ENCODE data around the gene SMIM9.

Gene SMIM9

DNA sequence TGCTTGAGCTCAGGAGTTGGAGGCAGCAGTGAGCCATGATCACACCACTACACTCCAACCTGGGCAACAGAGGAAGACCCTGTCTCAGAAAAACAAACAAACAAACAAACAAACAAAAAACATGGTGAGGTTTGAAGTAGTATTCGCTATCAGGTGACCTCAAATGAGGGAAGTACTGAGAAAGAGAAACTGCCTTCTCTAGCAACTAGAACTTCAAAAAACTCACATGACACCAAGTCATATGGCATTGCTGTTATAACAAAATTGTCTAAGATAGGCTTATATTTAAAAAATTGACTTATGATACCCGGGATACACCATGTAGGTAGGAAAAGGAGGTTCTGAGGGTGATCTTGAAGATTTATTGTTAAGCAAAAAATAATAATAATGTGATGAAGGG, 39.4 kb downstream of the SMIM9 start:
- Histone ChIP-seq H3K4me2 (ENCODE audit: low read length) (no peak overlapping the region), H3K9me3 (ENCODE audit: control insufficient read depth, low read length) (no peaks in the 10 kb centered on the region), H3K4me1 (peaks cover 4% of the 10 kb centered on the region), H3K79me2 (no peaks in the 10 kb centered on the region), H2AFZ (no peak overlapping the region), H3K4me3 (ENCODE audit: low read depth, low read length) (no peak overlapping the region), H3K9ac (no peak overlapping the region), H3K27me3 (ENCODE audit: control insufficient read depth, insufficient read depth, low read length) (no peaks in the 10 kb centered on the region), H3K27ac (no peak overlapping the region), H3K36me3 (ENCODE audit: control insufficient read depth, insufficient read depth, low read length) (no peaks in the 10 kb centered on the region)
- TF ChIP-seq, protein P1, sequence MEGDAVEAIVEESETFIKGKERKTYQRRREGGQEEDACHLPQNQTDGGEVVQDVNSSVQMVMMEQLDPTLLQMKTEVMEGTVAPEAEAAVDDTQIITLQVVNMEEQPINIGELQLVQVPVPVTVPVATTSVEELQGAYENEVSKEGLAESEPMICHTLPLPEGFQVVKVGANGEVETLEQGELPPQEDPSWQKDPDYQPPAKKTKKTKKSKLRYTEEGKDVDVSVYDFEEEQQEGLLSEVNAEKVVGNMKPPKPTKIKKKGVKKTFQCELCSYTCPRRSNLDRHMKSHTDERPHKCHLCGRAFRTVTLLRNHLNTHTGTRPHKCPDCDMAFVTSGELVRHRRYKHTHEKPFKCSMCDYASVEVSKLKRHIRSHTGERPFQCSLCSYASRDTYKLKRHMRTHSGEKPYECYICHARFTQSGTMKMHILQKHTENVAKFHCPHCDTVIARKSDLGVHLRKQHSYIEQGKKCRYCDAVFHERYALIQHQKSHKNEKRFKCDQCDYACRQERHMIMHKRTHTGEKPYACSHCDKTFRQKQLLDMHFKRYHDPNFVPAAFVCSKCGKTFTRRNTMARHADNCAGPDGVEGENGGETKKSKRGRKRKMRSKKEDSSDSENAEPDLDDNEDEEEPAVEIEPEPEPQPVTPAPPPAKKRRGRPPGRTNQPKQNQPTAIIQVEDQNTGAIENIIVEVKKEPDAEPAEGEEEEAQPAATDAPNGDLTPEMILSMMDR (IDR thresholded peaks at IDR 0.05): no peak

DNA sequence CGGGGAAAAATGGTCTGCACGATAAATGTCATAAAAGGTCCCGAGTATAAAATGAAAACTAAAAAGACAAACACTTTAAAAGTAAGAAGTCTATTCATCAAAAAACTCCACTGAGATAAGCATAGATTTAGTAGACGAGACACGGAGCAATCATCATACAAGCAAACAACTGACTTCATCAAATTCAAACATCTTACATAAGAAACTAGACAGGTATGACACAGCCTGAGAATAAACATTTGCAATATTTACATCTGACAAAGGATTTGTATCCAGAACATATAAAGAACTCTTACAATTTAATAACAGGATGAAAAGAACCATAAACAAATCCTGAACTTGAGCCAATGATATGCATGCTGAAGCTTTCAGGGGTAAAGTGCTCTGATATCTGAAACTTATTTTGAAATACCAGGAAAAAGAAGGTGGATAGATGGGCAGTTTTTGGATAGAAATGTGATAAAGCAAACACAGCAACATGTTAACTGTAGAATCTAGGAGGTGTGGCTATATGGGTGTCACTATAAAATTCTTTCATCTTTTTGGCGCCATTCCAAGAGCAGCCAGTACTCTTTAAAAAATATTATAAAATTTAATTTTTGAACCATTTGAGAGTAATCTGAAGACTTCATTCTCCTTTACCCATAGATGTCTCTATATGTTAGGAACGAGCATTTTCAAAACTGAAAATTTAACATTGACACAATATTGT, 41.2 kb downstream of the SMIM9 start:
- TF ChIP-seq, protein P1 (IDR thresholded peaks at IDR 0.05): no peak

DNA sequence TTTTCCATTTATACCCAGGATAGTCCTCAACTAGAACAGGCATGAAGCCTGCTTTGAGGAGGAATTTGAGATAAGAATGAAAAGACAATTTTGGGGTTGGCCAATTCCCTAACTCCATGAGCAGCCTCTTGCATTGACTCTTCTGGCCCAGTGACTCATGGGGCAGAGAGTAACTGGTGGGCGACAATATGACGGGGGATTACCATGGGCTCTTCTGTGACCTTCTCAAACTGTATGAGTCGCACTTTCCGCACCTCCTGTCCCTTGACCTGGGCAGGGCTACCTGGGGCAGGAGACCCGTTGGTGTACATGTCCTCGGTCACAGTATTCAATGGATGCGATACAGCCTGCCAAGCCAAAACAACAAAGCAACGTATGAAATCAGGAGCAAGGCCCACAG, 42.5 kb downstream of the SMIM9 start:
- Histone ChIP-seq H3K27me3 (ENCODE audit: control insufficient read depth, insufficient read depth, low read length) (no peaks in the 10 kb centered on the region), H3K4me1 (peaks cover 4% of the 10 kb centered on the region), H3K36me3 (ENCODE audit: control insufficient read depth, insufficient read depth, low read length) (no peaks in the 10 kb centered on the region), H3K79me2 (no peaks in the 10 kb centered on the region), H3K4me3 (ENCODE audit: low read depth, low read length) (no peak overlapping the region), H3K27ac (no peak overlapping the region), H3K4me2 (ENCODE audit: low read length) (no peak overlapping the region), H3K9ac (no peak overlapping the region), H3K9me3 (ENCODE audit: control insufficient read depth, low read length) (no peaks in the 10 kb centered on the region), H2AFZ (no peak overlapping the region)
- TF ChIP-seq, protein P1 (IDR thresholded peaks at IDR 0.05): no peak

More for the DNA sequence above, 41.2 kb downstream of the SMIM9 start:
- Histone ChIP-seq H3K9ac (no peak overlapping the region), H3K27me3 (ENCODE audit: control insufficient read depth, insufficient read depth, low read length) (no peaks in the 10 kb centered on the region), H3K36me3 (ENCODE audit: control insufficient read depth, insufficient read depth, low read length) (no peaks in the 10 kb centered on the region), H3K9me3 (ENCODE audit: control insufficient read depth, low read length) (no peaks in the 10 kb centered on the region), H3K27ac (no peak overlapping the region), H3K4me3 (ENCODE audit: low read depth, low read length) (no peak overlapping the region), H2AFZ (no peak overlapping the region), H3K79me2 (no peaks in the 10 kb centered on the region), H3K4me2 (ENCODE audit: low read length) (no peak overlapping the region), H3K4me1 (peaks cover 4% of the 10 kb centered on the region)

DNA sequence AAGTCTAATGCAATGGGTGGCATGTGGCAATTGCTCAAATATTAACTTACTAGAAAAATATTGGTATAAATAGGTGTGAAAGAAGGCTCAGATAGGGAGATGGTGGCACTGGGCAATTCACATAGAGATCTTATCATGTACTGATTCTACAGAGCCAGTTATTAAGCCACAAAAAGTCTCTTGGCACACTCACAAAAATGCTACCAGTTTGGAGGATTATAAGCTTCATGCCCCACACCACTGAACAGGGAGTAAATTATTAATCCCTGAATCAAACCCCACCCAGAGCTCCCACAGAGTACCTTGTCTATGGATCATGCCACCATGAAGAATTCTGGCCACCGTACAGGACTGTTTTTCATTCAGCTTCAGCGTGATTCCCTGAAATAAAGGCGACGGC, 43.0 kb downstream of the SMIM9 start:
- Histone ChIP-seq H3K27ac (no peak overlapping the region), H3K9me3 (ENCODE audit: control insufficient read depth, low read length) (no peaks in the 10 kb centered on the region), H3K27me3 (ENCODE audit: control insufficient read depth, insufficient read depth, low read length) (no peaks in the 10 kb centered on the region), H3K4me2 (ENCODE audit: low read length) (no peak overlapping the region), H3K9ac (no peak overlapping the region), H3K79me2 (no peaks in the 10 kb centered on the region), H3K4me3 (ENCODE audit: low read depth, low read length) (no peak overlapping the region), H3K36me3 (ENCODE audit: control insufficient read depth, insufficient read depth, low read length) (no peaks in the 10 kb centered on the region), H3K4me1 (peaks cover 4% of the 10 kb centered on the region), H2AFZ (no peak overlapping the region)
- TF ChIP-seq, protein P1 (IDR thresholded peaks at IDR 0.05): no peak

DNA sequence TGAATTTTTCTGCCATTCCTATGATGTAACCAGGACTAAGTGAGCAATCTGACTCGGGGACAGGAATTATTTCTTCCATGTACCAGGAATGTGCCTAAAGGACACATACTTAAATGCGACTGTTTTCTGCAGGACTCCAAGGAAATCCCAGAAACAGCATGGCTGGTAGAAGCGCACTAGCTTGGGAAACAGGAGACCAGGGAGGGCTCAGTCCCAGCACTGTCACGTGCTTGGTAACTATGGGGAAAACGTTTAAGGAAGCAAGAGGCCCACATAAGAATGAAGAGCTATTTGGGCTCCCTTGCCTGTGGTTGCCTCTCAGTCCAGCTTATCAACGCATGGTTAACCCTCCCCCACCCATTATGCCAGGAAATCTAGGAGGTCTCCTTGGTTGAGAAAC, 48.7 kb downstream of the SMIM9 start:
- H3K27me3 ChIP-seq (ENCODE audit: control insufficient read depth, insufficient read depth, low read length): no peaks in the 10 kb centered on the region
- no peak overlapping the region for H2AFZ ChIP-seq
- no peaks in the 10 kb centered on the region for H3K79me2 ChIP-seq
- H3K27ac ChIP-seq: no peak overlapping the region
- TF ChIP-seq, protein P1 (IDR thresholded peaks at IDR 0.05): no peak
- H3K9me3 ChIP-seq (ENCODE audit: control insufficient read depth, low read length): no peaks in the 10 kb centered on the region
- no peak overlapping the region for H3K9ac ChIP-seq
- no peaks in the 10 kb centered on the region for H3K36me3 ChIP-seq (ENCODE audit: control insufficient read depth, insufficient read depth, low read length)
- peaks cover 3% of the 10 kb centered on the region for H3K4me1 ChIP-seq
- H3K4me2 ChIP-seq (ENCODE audit: low read length): no peak overlapping the region
- H3K4me3 ChIP-seq (ENCODE audit: low read depth, low read length): no peak overlapping the region
